Coronary artery (tissue), 2 donors: ENCODE measurements around the gene TRMT5.

Source experiments
- DNase-seq: peaks from one replicate; pipeline ENCODE4 v3.0.0-alpha.2; 2017; ENCODE audit warnings: low spot score
- H3K27ac ChIP-seq, 2 donors: fragments of 200-600 bp; sonication (generic); one replicate each; pipeline ENCODE4 v1.5.1; 2016 to 2019
- H3K4me3 ChIP-seq: fragments of 200-600 bp; sonication (generic); 2 replicates; pipeline ENCODE4 v1.5.1; 2016; ENCODE audit warnings: mild to moderate bottlenecking, moderate library complexity
- CTCF ChIP-seq: fragments of 200-600 bp; sonication (generic); IDR thresholded peaks from one replicate; pipeline ENCODE4 v1.5.1; 2019; ENCODE audit warnings: antibody characterized with exemption

TRMT5 gene

DNA sequence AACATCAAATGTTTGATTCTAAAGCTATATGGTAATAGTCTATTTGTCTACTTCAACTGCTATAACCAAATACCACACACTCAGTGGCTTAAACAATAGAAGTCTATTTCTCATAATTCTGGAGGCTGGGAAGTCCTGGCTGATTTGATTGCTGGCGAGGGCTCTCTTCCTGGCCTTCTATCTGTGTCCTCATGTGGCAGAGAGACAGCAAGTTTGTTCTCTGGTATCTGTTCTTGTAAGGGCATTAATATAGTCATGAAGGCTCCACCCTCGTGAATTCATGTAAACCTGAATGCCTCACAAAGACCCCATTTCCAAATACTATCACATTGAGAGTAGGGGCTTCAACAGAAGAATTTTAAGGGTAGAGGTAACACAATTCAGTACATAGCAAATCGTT is 34.1 kb downstream of the TRMT5 start:
- no peak for TF ChIP-seq CTCF
- Histone ChIP-seq H3K4me3 (no peak overlapping the region), H3K27ac (no peak overlapping the region)
- no peak for DNase-seq

- Histone ChIP-seq H3K4me3 (no peak overlapping the region), H3K27ac (no peak overlapping the region)
- TF ChIP-seq CTCF, result no peak
- no peak for DNase-seq
Observed at GRCh38 chr14:60945984-60946383, 34.9 kb downstream of the TRMT5 start.

- no peak for TF ChIP-seq CTCF
- no peak overlapping the region for H3K27ac ChIP-seq
- no peak overlapping the region for H3K4me3 ChIP-seq
- DNase-seq, result no peak
Observed at GRCh38 chr14:60944204-60944603, 36.7 kb downstream of the TRMT5 start.

- TF ChIP-seq CTCF, result no peak
- H3K27ac ChIP-seq, result no peak overlapping the region
Observed at GRCh38 chr14:60943637-60944032, 37.2 kb downstream of the TRMT5 start.

GRCh38 chr14:60935319-60935718 is 45.6 kb downstream of the TRMT5 start:
- no peak for DNase-seq
- H3K27ac ChIP-seq, result no peak overlapping the region
- no peak for TF ChIP-seq CTCF
- H3K4me3 ChIP-seq, result no peak overlapping the region

More at GRCh38 chr14:60943637-60944032, 37.2 kb downstream of the TRMT5 start:
- H3K4me3 ChIP-seq, result no peak overlapping the region
- DNase-seq, result no peak

GRCh38 chr14:60933920-60934655 is 46.8 kb downstream of the TRMT5 start:
- no peak for DNase-seq
- Histone ChIP-seq H3K27ac (no peak overlapping the region), H3K4me3 (no peak overlapping the region)

More at GRCh38 chr14:60933920-60934655, 46.8 kb downstream of the TRMT5 start:
- no peak for TF ChIP-seq CTCF
